ENCODE results near the gene SEC14L3. TPM values are rescaled to one million over a fixed set of nuclear protein-coding genes. Genes with fewer than 3 reads are reported as not detected.

The SEC14L3 gene
- total and polyA plus RNA-seq, 2 of the 13 experiments (the other 11 are each of a cell fraction or from before 2014, with no cell fraction given): not detected

- TF ChIP-seq MIER2 (CRISPR knock-in tag; IDR thresholded peaks at IDR 0.05): 0 out of 2 replicates have a peak, but pooled peaks have one; percentile 14
- TF ChIP-seq SIN3A (IDR thresholded peaks at IDR 0.05; ENCODE audit: borderline replicate concordance, low read depth, low read length): no peak; the same call in 1 of the 2 replicates
- TF ChIP-seq, protein P1, sequence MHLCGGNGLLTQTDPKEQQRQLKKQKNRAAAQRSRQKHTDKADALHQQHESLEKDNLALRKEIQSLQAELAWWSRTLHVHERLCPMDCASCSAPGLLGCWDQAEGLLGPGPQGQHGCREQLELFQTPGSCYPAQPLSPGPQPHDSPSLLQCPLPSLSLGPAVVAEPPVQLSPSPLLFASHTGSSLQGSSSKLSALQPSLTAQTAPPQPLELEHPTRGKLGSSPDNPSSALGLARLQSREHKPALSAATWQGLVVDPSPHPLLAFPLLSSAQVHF (CRISPR knock-in tag; IDR thresholded peaks at IDR 0.05): no peak
- TF ChIP-seq GTF3A (CRISPR knock-in tag; conservative IDR thresholded peaks at IDR 0.05): no peak
- no peak for TF ChIP-seq RELA (CRISPR knock-in tag; IDR thresholded peaks at IDR 0.05)
- TF ChIP-seq NFKBIZ (CRISPR knock-in tag; IDR thresholded peaks at IDR 0.05): no peak
- TF ChIP-seq SMAD1 (CRISPR knock-in tag; IDR thresholded peaks at IDR 0.05; ENCODE audit: borderline replicate concordance, low read depth): no peak
- no peak for TF ChIP-seq ZNF263 (CRISPR knock-in tag; IDR thresholded peaks at IDR 0.05)
- TF ChIP-seq ZNF788 (CRISPR knock-in tag; IDR thresholded peaks at IDR 0.05; ENCODE audit: borderline replicate concordance): no peak; the same call in 1 of the 2 replicates
- TF ChIP-seq, protein P2, sequence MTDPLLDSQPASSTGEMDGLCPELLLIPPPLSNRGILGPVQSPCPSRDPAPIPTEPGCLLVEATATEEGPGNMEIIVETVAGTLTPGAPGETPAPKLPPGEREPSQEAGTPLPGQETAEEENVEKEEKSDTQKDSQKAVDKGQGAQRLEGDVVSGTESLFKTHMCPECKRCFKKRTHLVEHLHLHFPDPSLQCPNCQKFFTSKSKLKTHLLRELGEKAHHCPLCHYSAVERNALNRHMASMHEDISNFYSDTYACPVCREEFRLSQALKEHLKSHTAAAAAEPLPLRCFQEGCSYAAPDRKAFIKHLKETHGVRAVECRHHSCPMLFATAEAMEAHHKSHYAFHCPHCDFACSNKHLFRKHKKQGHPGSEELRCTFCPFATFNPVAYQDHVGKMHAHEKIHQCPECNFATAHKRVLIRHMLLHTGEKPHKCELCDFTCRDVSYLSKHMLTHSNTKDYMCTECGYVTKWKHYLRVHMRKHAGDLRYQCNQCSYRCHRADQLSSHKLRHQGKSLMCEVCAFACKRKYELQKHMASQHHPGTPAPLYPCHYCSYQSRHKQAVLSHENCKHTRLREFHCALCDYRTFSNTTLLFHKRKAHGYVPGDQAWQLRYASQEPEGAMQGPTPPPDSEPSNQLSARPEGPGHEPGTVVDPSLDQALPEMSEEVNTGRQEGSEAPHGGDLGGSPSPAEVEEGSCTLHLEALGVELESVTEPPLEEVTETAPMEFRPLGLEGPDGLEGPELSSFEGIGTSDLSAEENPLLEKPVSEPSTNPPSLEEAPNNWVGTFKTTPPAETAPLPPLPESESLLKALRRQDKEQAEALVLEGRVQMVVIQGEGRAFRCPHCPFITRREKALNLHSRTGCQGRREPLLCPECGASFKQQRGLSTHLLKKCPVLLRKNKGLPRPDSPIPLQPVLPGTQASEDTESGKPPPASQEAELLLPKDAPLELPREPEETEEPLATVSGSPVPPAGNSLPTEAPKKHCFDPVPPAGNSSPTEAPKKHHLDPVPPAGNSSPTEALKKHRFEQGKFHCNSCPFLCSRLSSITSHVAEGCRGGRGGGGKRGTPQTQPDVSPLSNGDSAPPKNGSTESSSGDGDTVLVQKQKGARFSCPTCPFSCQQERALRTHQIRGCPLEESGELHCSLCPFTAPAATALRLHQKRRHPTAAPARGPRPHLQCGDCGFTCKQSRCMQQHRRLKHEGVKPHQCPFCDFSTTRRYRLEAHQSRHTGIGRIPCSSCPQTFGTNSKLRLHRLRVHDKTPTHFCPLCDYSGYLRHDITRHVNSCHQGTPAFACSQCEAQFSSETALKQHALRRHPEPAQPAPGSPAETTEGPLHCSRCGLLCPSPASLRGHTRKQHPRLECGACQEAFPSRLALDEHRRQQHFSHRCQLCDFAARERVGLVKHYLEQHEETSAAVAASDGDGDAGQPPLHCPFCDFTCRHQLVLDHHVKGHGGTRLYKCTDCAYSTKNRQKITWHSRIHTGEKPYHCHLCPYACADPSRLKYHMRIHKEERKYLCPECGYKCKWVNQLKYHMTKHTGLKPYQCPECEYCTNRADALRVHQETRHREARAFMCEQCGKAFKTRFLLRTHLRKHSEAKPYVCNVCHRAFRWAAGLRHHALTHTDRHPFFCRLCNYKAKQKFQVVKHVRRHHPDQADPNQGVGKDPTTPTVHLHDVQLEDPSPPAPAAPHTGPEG (CRISPR knock-in tag; IDR thresholded peaks at IDR 0.05): no peak
- TF ChIP-seq ZNF569 (CRISPR knock-in tag; IDR thresholded peaks at IDR 0.05; ENCODE audit: borderline replicate concordance): no peak
- TF ChIP-seq, protein P3, sequence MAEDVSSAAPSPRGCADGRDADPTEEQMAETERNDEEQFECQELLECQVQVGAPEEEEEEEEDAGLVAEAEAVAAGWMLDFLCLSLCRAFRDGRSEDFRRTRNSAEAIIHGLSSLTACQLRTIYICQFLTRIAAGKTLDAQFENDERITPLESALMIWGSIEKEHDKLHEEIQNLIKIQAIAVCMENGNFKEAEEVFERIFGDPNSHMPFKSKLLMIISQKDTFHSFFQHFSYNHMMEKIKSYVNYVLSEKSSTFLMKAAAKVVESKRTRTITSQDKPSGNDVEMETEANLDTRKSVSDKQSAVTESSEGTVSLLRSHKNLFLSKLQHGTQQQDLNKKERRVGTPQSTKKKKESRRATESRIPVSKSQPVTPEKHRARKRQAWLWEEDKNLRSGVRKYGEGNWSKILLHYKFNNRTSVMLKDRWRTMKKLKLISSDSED (CRISPR knock-in tag; IDR thresholded peaks at IDR 0.05): no peak
- TF ChIP-seq TOE1 (CRISPR knock-in tag; IDR thresholded peaks at IDR 0.05): no peak
- TF ChIP-seq E2F2 (CRISPR knock-in tag; IDR thresholded peaks at IDR 0.05; ENCODE audit: borderline replicate concordance): no peak
- no peak for TF ChIP-seq CREM (IDR thresholded peaks at IDR 0.05)
- no peak for TF ChIP-seq CREM (CRISPR knock-in tag; IDR thresholded peaks at IDR 0.05)
- TF ChIP-seq NRL (CRISPR knock-in tag; IDR thresholded peaks at IDR 0.05; ENCODE audit: borderline replicate concordance): no peak
- TF ChIP-seq ZFP37 (CRISPR knock-in tag; IDR thresholded peaks at IDR 0.05; ENCODE audit: borderline replicate concordance): no peak
- no peak for TF ChIP-seq SOX6 (IDR thresholded peaks at IDR 0.05)
- TF ChIP-seq SOX6 (CRISPR knock-in tag; IDR thresholded peaks at IDR 0.05): peak; percentile 32; the same call in 1 of the 2 replicates
- no peak for TF ChIP-seq PTBP1 (IDR thresholded peaks at IDR 0.05; ENCODE audit: low read depth, low read length, poor library complexity, severe bottlenecking)
- TF ChIP-seq POLR2AphosphoS5 (IDR thresholded peaks at IDR 0.05; ENCODE audit: low read depth, low read length): peak; percentile 82
Measured at GRCh38 chr22:30421695-30422480, 49.9 kb downstream of the SEC14L3 start (continued).

All from HepG2 (cell line).